GM18861 (cell line): Measurements from ENCODE around the gene TDRD12.
"Not testable (repeated sequence)": the region's sequence is repeated elsewhere in the genome, so short reads cannot be mapped to it uniquely, and the experiment has no call there.

Experiments used
- ATAC-seq: cut with Tn5 transposase; IDR thresholded peaks from one replicate; pipeline ENCODE4 v1.9.1; 2021; ENCODE audit not compliant: unreplicated experiment

TDRD12 gene

DNA sequence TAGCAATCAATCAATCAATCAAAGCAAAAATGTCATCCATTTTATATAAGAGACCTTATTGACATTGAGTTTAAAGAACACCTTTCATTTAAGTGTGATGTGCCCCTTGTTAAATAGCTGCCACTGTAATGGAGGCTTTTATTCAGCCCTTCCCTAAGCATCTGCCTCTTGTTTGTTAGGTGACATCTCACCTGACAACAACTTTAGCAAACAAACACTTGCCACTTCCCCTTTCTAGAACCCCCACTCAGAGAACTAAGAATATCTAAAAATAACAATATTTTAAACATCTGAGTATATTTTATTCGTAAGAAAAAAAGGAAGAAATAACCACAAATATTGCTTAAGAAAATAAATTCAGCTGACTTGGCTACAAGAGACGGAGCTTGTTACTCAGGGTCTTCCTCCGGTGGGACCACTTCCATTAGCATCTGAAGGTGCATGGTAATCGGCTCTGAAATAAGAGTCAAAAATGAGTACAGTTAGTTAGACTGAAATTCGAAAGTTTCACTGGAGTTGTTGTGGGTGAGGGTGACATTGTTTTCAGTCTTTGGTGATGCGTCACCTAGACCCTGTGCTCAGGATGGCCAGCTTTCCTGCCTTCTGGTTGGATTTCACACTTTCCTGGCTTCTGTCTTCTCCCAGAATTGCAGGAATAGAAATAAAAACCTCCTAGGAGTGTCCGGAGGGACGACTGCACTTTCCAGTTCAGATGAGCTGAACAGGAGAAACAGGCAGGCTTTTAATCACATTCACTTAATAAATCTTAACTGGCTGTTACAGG, 110.9 kb downstream of the TDRD12 start:
- ATAC-seq: no peak

DNA sequence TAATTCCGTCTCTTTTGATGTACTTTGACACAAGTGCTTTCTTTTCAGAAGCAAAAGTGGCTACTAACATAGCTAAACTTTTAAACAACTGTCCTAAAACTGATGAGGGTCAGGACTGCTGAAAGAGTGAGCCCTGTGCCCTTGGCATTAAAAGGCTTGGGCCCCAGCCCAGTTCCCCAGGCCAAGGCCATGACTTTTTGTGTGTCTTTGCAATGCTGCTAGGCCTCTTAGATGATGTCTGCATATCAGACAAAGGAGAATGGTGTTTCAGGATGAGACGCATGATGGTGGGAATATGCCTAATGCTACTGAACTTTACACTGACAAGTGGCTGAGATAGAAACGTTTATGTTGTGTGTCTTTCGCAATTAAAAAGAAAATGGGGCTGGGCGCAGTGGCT, 112.0 kb downstream of the TDRD12 start:
- ATAC-seq: no peak

DNA sequence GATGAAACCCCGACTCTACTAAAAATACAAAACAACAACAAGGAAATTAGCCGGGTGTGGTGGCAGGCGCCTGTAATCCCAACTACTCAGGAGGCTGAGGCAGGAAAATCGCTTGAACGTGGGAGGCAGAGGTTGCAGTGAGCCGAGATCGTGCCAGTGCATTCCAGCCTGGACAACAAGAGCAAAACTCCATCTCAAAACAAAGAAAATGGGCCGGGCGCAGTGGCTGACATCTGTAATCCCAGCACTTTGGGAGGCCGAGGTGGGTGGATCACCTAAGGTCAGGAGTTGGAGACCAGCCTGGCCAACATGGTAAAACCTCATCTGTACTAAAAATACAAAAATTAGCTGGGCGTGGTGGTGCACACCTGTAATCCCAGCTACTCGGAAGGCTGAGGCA, 112.5 kb downstream of the TDRD12 start:
- not testable (repeated sequence) for ATAC-seq

DNA sequence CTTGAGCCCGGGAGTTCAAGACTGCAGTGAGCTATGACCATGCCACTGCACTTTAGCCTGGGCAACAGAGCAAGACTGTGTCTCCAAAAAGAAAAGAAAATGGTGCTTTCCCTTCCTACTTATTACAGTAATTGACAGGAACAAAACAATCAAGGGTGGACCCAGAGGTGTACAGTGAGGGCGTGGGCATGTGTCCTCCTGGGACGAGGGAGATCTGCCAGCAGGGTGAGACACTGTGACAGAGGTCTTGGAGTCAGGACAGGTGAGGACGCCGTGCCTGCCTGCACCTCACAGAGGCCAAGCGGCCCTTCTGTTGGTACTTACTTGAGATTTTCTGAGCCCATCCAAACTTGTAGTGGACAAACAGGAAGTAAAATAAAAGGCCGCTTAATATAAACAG, 113.3 kb downstream of the TDRD12 start:
- not testable (repeated sequence) for ATAC-seq

DNA sequence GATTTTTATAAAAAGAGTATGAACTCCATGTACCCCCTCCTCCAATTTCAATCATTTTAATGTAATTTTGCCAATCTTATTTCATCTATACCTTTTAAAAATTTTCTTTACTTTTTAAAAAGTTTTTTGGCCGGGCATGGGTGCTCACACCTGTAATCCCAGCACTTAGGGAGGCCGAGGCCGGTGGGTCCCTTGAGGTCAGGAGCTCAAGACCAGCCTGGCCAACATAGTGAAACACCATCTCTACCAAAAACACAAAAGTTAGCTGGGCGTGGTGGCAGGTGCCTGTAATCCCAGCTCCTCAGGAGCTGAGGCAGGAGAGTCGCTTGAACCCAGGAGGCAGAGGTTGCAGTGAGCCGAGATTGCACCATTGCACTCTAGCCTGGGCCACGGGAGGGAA, 113.8 kb downstream of the TDRD12 start:
- ATAC-seq: not testable (repeated sequence)

DNA sequence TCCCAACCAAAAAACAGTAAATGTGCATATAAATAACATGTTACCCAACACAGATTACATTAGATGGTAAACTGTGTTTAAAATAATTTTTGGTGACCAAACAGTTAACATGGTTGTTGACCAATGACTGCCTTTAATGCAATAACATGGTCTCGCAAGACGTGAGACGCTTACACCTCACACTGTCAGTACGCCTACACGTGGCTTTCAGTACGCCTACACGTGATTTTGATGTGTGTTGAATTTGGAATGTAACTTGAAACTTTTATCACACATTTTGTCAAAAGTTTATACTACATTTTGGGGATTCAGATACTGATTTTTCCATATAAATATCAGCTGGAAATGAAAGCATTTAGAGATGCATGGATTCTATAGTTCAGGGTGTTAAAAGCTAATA, 118.0 kb downstream of the TDRD12 start:
- no peak for ATAC-seq

DNA sequence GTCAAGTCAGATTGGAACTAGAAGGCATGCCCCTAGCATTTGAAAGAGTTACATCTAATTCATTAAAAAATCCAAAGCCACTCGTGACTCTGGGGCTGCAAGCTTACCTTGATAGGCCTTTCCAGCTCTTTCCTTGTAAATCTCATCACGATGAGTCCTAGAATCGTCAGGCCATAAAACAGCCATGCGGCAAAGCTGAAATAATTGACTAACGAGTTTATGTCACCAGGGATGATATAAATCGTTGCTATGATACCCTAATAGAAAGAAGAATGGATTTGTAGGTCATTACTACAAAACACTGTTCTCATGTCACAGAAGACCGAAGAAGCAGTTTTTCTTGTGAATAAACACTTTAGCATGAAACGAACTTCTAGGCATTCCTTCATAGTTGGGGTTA, 122.5 kb downstream of the TDRD12 start:
- no peak for ATAC-seq

DNA sequence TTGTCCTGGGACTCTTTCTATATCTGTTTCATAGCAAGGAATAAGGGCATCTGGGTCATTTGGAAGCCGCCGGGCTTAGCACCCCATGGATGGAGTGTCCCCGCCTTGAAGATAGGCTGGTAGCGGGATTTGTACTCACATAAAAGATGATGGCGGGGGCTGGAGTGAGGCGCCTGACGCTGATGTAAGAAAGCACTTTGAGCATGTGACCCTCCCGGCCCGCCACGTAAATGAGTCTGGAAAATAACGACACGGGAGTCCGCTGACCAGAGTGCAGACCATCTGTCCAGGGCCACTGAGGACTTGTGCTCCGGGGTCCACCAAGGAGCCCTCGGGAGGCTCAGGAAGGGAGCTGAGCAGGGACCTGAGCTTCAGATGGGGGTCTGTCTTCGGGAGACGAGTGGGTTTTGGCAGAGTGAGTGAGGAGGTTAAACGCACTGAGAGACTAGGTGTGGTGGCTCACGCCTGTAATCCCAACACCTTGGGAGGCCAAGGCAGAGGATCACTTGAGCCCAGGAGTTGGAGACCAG, 124.2 kb downstream of the TDRD12 start:
- no peak for ATAC-seq

DNA sequence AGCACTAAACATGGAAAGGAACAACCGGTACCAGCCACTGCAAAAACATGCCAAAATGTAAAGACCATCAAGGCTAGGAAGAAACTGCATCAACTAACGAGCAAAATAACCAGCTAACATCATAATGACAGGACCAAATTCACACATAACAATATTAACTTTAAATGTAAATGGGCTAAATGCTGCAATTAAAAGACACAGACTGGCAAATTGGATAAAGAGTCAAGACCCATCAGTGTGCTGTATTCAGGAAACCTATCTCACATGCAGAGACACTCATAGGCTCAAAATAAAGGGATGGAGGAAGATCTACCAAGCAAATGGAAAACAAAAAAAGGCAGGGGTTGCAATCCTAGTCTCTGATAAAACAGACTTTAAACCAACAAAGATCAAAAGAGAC, 128.5 kb downstream of the TDRD12 start:
- not testable (repeated sequence) for ATAC-seq

DNA sequence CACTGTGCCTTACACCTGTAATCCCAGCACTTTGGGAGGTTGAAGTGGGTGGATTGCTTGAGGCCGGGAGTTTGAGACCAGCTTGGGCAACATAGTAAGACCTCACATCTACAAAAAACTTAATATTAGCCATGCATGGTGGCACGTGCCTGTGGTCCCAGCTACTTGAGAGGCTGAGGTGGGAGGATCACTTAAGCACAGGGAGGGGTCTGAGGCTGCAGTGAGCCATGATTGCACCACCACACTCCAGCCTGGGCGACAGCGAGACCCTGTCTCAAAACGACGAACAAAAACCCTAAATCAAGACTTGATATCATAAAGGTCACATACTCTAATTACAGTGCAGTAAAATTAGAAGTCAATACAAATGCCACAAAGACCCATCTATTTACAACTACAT, 132.6 kb downstream of the TDRD12 start:
- ATAC-seq: no peak

DNA sequence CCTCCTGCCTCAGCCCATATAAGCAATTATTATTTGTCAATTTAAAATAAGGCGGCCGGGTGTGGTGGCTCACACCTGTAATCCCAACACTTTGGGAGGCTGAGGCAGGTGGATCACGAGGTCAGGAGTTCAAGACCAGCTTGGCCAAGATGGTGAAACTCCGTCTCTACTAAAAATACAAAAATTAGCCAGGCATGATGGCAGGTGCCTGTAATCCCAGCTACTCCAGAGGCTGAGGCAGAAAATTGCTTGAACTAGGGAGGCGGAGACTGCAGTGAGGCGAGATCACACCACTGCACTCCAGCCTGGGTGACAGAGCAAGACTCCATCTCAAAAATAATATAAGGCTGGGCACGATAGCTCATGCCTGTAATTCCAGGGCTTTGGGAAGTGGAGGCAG, 137.3 kb downstream of the TDRD12 start:
- ATAC-seq: not testable (repeated sequence)

DNA sequence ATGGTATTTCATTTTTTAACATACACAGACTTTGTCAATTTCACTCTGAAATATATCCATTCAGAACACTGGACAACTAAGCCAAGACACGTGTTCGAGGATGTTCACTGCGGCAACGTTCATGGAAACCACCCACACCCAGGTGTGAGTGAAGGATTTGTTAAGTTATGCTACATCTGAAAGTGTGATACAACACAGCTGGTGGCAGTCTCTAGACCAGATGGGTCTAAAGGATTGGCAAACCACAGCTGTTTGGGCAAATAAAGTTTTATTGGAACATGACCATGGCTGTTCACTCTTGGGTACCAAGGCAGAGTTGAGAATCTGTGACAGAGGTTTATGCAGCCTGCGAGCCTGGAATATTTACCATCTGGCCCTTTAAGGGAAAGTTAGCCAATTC, 138.0 kb downstream of the TDRD12 start:
- no peak for ATAC-seq

DNA sequence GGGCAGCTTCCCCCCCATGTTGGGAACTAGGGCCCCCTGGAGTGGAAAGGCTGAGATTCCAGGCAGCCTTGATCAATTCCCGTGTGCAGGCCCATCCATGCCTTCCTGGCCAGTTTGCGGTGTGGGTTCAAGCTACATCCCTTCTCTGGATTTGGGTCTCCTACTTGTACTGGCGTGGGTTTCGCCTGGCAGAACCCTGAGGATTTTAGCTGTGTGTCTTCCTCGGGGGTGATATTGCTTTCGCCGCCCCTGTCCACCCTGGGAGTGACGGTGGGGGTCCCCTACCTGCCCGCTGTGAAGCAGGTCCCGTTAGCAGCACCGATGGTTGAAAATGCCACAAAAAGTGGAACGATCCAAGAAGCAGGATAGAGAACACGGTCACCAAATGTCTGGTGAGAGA, 138.6 kb downstream of the TDRD12 start:
- ATAC-seq: no peak

DNA sequence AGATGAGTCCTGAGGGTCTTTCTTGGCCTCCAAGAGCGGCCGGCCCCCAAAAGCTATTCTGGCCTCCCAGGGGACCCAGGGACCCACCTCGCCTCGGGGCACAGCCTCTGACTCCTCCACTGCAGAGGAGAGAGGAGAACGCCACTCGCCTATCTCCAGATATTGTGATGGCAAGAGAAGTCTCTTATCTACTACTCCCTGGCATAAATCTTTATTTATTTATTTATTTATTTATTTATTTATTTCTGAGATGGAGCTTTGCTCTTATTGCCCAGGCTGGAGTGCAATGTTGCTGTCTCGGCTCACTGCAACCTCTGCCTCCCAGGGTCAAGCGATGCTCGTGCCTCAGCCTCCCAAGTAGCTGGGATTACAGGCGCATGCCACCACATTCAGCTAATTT, 139.0 kb downstream of the TDRD12 start:
- ATAC-seq: no peak

DNA sequence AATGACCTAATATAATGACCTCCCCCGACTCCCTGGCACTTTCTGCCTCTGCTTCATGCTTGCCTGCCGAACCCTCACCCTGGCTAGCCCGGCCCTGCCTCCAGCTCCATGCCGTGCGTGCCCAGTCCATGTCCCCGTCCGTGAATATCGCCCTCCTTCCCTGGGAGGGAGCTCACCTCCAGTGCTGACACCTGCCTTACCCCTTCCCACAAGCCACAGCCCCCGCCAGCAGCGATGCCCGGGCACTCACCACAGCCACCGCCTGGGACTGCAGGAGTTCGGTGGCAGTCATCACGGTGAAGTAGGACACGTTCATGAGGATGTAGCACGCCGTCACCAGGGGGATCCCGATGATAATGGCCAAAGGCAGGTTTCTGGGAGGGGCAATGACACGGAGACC, 140.0 kb downstream of the TDRD12 start:
- no peak for ATAC-seq

DNA sequence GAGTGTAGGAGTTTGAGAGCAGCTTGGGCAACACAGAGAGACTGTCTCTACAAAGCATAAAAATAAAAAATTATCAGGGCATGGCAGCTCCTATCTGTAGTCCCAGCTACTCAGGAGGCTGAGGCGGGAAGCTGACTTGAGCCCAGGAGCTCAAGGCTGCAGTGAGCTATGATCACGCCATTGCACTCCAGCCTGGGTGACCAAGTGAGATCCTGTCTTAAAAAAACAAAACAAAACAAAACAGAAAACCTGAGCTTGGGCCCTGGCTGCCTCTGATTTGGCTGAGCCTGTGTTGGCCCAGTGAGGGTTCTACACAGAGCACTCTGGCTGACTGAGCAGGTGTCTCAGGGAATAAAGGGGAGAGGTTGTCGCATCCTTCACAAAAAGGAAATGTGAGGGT, 142.0 kb downstream of the TDRD12 start:
- no peak for ATAC-seq

DNA sequence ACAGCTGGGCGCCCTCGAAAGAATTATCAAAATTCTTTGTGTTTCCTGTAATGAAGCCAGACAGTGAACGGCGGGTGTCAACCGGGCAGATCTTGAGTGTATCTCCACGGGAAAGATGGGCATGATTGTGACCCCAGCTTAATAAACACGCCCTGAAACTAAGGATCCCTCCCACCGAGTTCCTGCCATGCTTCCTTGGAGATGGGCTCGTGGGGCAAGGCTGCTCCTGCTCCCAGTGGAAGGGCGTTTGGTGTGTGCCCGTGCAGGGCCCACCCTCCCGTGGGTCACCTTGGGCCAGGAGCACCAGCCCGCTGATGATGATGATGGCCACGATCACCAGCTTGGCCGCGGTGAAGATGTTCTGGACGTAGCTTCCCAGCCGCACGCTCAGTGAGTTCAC, 142.6 kb downstream of the TDRD12 start:
- ATAC-seq: no peak

DNA sequence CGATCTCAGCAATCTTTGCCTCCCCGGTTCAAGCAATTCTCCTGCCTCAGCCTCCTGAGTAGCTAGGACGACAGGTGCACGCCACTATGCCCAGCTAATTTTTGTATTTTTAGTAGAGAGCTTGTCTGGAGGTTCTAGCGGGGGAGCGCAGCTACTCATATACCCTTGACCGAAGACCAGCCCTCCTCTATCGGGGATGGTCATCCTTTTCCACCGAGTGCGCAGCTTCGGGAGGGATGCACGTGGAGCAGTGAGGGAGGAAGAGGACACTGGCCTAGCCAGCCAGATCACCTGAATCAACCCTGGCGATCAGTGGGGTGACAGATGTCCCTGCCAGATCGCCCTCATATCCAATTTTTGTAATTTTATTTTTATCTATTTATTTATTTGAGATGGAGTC, 143.2 kb downstream of the TDRD12 start:
- no peak for ATAC-seq

DNA sequence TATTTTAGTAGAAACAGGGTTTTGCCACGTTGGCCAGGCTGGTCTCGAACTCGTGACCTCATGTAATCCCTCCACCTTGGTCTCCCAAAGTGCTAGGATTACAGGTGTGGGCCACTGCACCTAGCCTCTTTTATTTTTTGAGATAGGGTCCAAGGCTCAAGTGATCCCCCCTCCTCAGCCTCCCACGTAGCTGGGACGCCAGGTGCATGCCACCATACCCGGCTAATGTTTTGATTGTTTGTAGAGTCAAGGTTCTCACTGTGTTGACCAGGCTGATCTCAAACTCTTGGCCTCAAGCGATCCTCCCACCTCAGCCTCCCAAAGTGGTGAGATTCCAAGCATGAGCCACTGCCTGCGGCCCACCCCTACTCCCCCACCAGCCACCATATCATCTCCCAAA, 143.7 kb downstream of the TDRD12 start:
- no peak for ATAC-seq

DNA sequence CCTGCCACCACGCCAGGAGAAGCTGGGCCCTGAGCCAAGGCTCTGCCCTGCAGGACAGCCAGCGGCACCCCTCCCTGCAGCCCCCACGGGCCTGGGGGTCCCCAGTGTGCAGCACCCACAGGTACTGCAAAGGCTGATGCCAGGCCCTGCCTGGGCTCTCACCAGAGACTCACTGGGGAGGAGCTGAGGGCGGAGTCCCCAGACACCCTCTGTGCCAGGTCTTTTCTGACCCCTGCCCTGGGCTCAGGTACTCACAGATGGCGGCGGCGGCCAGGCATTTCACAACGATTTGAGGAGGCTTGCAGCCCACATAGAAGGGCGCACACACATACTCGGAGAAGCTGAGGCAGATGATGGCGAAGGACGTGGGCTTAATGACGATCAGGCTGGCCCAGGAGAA, 144.3 kb downstream of the TDRD12 start:
- ATAC-seq: no peak

DNA sequence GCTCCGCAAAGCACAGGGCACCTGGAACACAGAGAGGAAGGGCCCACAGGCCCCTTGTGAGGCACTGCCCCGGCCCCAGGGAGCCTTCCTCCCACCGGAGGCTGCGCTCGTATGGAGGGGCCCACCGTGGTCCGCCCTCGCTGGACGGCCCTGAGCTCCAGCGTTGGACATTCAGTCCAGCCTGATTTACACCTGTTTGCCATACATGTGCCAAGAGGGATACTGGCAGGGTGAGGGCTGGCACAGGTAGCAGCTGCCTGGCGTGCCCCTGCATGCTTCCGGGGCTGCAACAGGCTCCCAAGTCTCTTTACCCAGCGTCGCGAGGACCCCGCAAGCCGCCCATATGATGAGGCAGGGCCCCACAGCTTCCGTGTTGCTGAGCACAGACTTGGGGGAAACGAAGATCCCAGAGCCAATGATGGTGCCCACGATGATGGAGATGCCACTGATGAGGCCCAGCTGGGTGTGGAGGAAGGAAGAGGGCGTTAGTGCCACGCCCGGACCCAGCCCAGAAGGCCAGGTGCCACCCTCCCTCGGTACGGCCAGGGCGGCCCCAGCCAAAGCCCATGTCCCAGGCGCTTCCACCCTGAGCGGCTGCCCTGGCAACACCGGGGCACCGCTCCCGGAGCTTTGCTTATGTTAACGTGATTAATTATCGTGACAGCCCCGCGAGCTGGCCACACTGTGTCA, 144.9 kb downstream of the TDRD12 start:
- no peak for ATAC-seq

DNA sequence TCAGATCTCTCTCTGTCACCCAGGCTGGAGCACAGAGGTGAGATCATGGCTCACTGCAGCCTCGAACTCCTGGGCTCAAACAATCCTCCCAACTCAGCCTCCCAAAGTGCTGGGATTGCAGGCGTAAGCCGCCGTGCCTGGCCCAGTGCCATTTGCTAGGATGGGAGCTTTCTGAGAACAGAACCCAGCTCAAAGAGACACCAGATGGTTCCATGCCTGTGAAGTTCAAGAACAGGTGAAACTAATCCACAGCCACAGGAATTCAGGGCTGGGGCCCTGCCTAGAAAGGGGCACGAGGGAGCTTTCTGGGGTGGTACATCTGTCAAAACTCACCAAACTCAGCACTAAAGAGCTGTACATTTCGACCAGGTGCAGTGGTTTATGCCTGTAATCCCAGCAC, 145.8 kb downstream of the TDRD12 start:
- ATAC-seq: no peak
